Vagina (tissue), 2 donors: ENCODE measurements around the gene SENP5. TPM values are rescaled to one million over a fixed set of nuclear protein-coding genes. Genes with fewer than 3 reads are reported as not detected.
"Not testable (repeated sequence)": the region's sequence is repeated elsewhere in the genome, so short reads cannot be mapped to it uniquely, and the experiment has no call there.

Experiments used
- DNase-seq, 2 donors: peaks; one replicate each; pipeline ENCODE4 v3.0.0-alpha.2; 2017; ENCODE audit errors: extremely low spot score in 2 of 2
- H3K27ac ChIP-seq: fragments of 200-600 bp; sonication (generic); one replicate; pipeline ENCODE4 v1.5.1; 2019
- H3K27me3 ChIP-seq: fragments of 200-600 bp; sonication (generic); one replicate; pipeline ENCODE4 v1.5.1; 2019
- H3K36me3 ChIP-seq, 2 donors: fragments of 200-600 bp; sonication (generic); one replicate each; pipeline ENCODE4 v1.5.1; 2017 to 2019
- H3K4me1 ChIP-seq: fragments of 200-600 bp; sonication (generic); one replicate; pipeline ENCODE4 v1.5.1; 2019
- H3K4me3 ChIP-seq, 2 donors: fragments of 200-600 bp; sonication (generic); 1 replicate in 1 of 2; 2 replicates in 1 of 2; pipeline ENCODE4 v1.5.1; 2016 to 2019
- H3K9me3 ChIP-seq: fragments of 200-600 bp; sonication (generic); one replicate; pipeline ENCODE4 v1.5.1; 2019
- CTCF ChIP-seq, 3 experiments: fragments of 450-650 bp in 2 of 3; fragments of 200-600 bp in 1 of 3; sonication (generic) in 1 of 3; IDR thresholded peaks; one replicate each; pipeline ENCODE4 v1.5.1; 2017 to 2019; ENCODE audit warnings: antibody characterized with exemption in 3 of 3, mild to moderate bottlenecking in 2 of 3, moderate library complexity in 2 of 3
- POLR2A ChIP-seq, 2 donors: fragments of 450-650 bp; IDR thresholded peaks; one replicate each; pipeline ENCODE4 v1.6.1; 2017; ENCODE audit warnings: antibody characterized with exemption in 2 of 2, mild to moderate bottlenecking in 2 of 2, moderate library complexity in 2 of 2
- POLR2AphosphoS5 ChIP-seq, 2 donors: sonication (generic); formaldehyde crosslinking; IDR thresholded peaks; one replicate each; pipeline ENCODE4 v1.9.0; 2017; ENCODE audit warnings: antibody characterized with exemption in 2 of 2, mild to moderate bottlenecking in 2 of 2, low read depth in 1 of 2; ENCODE audit not compliant: insufficient read depth in 1 of 2
- intact Hi-C: fragments of 100-400 bp; cut with DNase I; formaldehyde crosslinking; loops from one replicate; pipeline ENCODE4 v1.15.1; 2023
- total RNA-seq: library from RNA; depleted of rRNA; stranded (reverse); fragments of >200 nt; gene quantifications from one replicate; pipeline ENCODE4 v1.2.3, GENCODE V29; 2016

Gene SENP5
- total RNA-seq, 1 donor from 2014 or later: 50.6 TPM

GRCh38 chr3:196942226-196942914 is 74.7 kb downstream of the SENP5 start, which contains the start of gene NCBP2:
TSS of gene NCBP2 (minus strand) at chr3:196942528. CDS start at chr3:196942503, 25 bp downstream.
- peak within 1 kb of the TSS; percentile 88 to 98 for H3K4me3 ChIP-seq
- peaks cover 28% of the 10 kb centered on the region for H3K4me1 ChIP-seq
- peak within 1 kb of the TSS; percentile 84 for H3K27ac ChIP-seq
- H3K9me3 ChIP-seq: no peaks in the 10 kb centered on the region
- intact Hi-C loops: no loop called here
- peaks cover 0 to 19% of the 10 kb centered on the region in 2 donors for H3K36me3 ChIP-seq
- TF ChIP-seq CTCF (IDR thresholded peaks at IDR 0.05) (peak; percentile 20 to 39 (median 22)), POLR2AphosphoS5 (IDR thresholded peaks at IDR 0.05; ENCODE audit: insufficient read depth in 1 of 2, low read depth in 1 of 2) (peak; percentile 96 to 99), POLR2A (IDR thresholded peaks at IDR 0.05) (peak in 1 of 2 donors; percentile 54)
- H3K27me3 ChIP-seq: no peaks in the 10 kb centered on the region
- DNase-seq: peak; percentile 96 to 98

- TF ChIP-seq CTCF (IDR thresholded peaks at IDR 0.05) (no peak), POLR2AphosphoS5 (IDR thresholded peaks at IDR 0.05; ENCODE audit: insufficient read depth in 1 of 2, low read depth in 1 of 2) (no peak), POLR2A (IDR thresholded peaks at IDR 0.05) (no peak)
- peaks cover 0 to 14% of the 10 kb centered on the region in 2 donors for H3K36me3 ChIP-seq
- H3K4me3 ChIP-seq: peak overlapping the region; percentile 88 to 98
- H3K4me1 ChIP-seq: peaks cover 28% of the 10 kb centered on the region
- H3K9me3 ChIP-seq: no peaks in the 10 kb centered on the region
- DNase-seq: peak in 1 of 2 donors; percentile 81
- H3K27ac ChIP-seq: peak overlapping the region; percentile 84
- H3K27me3 ChIP-seq: no peaks in the 10 kb centered on the region
- intact Hi-C loops: no loop called here
Measured at GRCh38 chr3:196942915-196943277, 75.2 kb downstream of the SENP5 start.

GRCh38 chr3:196944037-196944790 is 76.5 kb downstream of the SENP5 start:
- H3K27me3 ChIP-seq, H3K9me3 ChIP-seq, intact Hi-C loops, H3K4me3 ChIP-seq, H3K27ac ChIP-seq, H3K36me3 ChIP-seq: not testable (repeated sequence)
- peak in 1 of 2 donors; percentile 9 for DNase-seq
- peaks cover 28% of the 10 kb centered on the region for H3K4me1 ChIP-seq

GRCh38 chr3:196947136-196947859 is 79.6 kb downstream of the SENP5 start:
- Histone ChIP-seq H3K9me3 (no peaks in the 10 kb centered on the region), H3K27me3 (no peaks in the 10 kb centered on the region), H3K4me3 (no peak overlapping the region), H3K27ac (no peak overlapping the region), H3K36me3 (no peaks in the 10 kb centered on the region), H3K4me1 (peaks cover 15% of the 10 kb centered on the region)
- intact Hi-C loops: no loop called here
- DNase-seq: no peak
- no peak for TF ChIP-seq POLR2A (IDR thresholded peaks at IDR 0.05)
- no peak for TF ChIP-seq POLR2AphosphoS5 (IDR thresholded peaks at IDR 0.05; ENCODE audit: insufficient read depth in 1 of 2, low read depth in 1 of 2)
- TF ChIP-seq CTCF (IDR thresholded peaks at IDR 0.05): no peak

- Histone ChIP-seq H3K36me3 (no peaks in the 10 kb centered on the region), H3K4me1 (peaks cover 15% of the 10 kb centered on the region), H3K27ac (no peak overlapping the region), H3K4me3 (no peak overlapping the region), H3K27me3 (no peaks in the 10 kb centered on the region), H3K9me3 (no peaks in the 10 kb centered on the region)
- intact Hi-C loops: no loop called here
- TF ChIP-seq CTCF (IDR thresholded peaks at IDR 0.05) (no peak), POLR2AphosphoS5 (IDR thresholded peaks at IDR 0.05; ENCODE audit: insufficient read depth in 1 of 2, low read depth in 1 of 2) (no peak), POLR2A (IDR thresholded peaks at IDR 0.05) (no peak)
- no peak for DNase-seq
Measured at GRCh38 chr3:196947860-196948441, 80.2 kb downstream of the SENP5 start.
